OCI-LY3 (cell line): ENCODE measurements around the gene P2RY13.

Source experiments
- EZH2phosphoT487 ChIP-seq: fragments of 200-600 bp; shearing (Covaris generic); IDR thresholded peaks from 2 replicates; pipeline ENCODE4 v1.6.1; 2018; ENCODE audit warnings: antibody characterized with exemption, mixed run types, low read depth
- TF ChIP-seq, protein P1 (sequence below): fragments of 200-600, 300-600 bp; sonication (generic); IDR thresholded peaks from 2 replicates; pipeline ENCODE4 v1.5.1; 2014; ENCODE audit warnings: antibody characterized with exemption, low read length, low read depth

DNA sequence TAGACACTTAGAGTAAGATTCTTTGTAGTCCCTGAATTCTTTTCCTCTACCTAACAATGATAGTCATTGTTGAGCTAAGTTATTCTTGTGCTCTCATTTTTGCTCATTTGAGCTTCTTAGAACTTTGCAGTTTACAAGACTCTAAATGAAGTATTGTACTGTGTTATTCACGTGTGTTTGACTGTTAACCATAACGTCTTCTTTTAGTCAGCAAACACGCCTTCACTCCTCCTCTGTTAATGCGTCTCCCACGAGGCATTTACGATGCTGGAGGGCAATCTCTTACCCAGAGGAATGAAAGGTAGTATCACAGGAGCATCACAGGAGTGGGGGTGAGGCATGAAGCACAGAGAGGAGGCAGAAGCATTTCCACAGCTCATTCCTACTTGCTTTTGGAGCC, 36.2 kb downstream of the P2RY13 start:
- TF ChIP-seq, protein P1, sequence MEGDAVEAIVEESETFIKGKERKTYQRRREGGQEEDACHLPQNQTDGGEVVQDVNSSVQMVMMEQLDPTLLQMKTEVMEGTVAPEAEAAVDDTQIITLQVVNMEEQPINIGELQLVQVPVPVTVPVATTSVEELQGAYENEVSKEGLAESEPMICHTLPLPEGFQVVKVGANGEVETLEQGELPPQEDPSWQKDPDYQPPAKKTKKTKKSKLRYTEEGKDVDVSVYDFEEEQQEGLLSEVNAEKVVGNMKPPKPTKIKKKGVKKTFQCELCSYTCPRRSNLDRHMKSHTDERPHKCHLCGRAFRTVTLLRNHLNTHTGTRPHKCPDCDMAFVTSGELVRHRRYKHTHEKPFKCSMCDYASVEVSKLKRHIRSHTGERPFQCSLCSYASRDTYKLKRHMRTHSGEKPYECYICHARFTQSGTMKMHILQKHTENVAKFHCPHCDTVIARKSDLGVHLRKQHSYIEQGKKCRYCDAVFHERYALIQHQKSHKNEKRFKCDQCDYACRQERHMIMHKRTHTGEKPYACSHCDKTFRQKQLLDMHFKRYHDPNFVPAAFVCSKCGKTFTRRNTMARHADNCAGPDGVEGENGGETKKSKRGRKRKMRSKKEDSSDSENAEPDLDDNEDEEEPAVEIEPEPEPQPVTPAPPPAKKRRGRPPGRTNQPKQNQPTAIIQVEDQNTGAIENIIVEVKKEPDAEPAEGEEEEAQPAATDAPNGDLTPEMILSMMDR: no peak
- no peak for TF ChIP-seq EZH2phosphoT487
